SU-DHL-6 (cell line): ENCODE measurements around the gene PCDH12.

Source experiments
- H2AFZ ChIP-seq: fragments of 200-600 bp; sonication (generic); 2 replicates; pipeline ENCODE4 v1.6.1; 2014; ENCODE audit warnings: low read depth, mild to moderate bottlenecking, moderate library complexity, mixed read lengths, antibody characterized with exemption, low read length; ENCODE audit not compliant: severe bottlenecking
- H3F3A ChIP-seq: fragments of 200-600 bp; shearing (Covaris generic); 2 replicates; pipeline ENCODE4 v1.6.0; 2016; ENCODE audit warnings: antibody characterized with exemption, mild to moderate bottlenecking; ENCODE audit not compliant: insufficient read depth
- H3K27ac ChIP-seq: fragments of 200-600 bp; sonication (generic); 2 replicates; pipeline ENCODE4 v1.5.1; 2016; ENCODE audit warnings: low read depth, mild to moderate bottlenecking, low read length, moderate library complexity, mixed read lengths
- H3K27me3 ChIP-seq: fragments of 200-600 bp; sonication (generic), shearing (Covaris generic); 2 replicates; pipeline ENCODE4 v1.6.0; 2014; ENCODE audit warnings: mild to moderate bottlenecking, low read length
- H3K36me3 ChIP-seq: fragments of 200-600 bp; sonication (generic); 2 replicates; pipeline ENCODE4 v1.6.1; 2014; ENCODE audit warnings: mild to moderate bottlenecking, low read length, mixed read lengths
- H3K4me2 ChIP-seq: fragments of 300-600, 200-600 bp; shearing (Covaris generic), sonication (generic); 2 replicates; pipeline ENCODE4 v1.6.0; 2014; ENCODE audit warnings: low read length, low read depth, mild to moderate bottlenecking; ENCODE audit not compliant: poor library complexity, severe bottlenecking
- H3K4me3 ChIP-seq: fragments of 200-600 bp; sonication (generic); 2 replicates; pipeline ENCODE4 v1.5.1; 2014; ENCODE audit warnings: antibody characterized with exemption, low read length, mild to moderate bottlenecking, mixed read lengths; ENCODE audit not compliant: insufficient read depth, poor library complexity, severe bottlenecking
- H3K79me2 ChIP-seq: fragments of 200-600 bp; sonication (generic); 2 replicates; pipeline ENCODE4 v1.6.1; 2014; ENCODE audit warnings: mild to moderate bottlenecking, low read length, moderate library complexity; ENCODE audit not compliant: insufficient read depth
- H3K9ac ChIP-seq: fragments of 200-600 bp; sonication (generic); 2 replicates; pipeline ENCODE4 v1.7.0; 2014; ENCODE audit warnings: mild to moderate bottlenecking, low read length
- H3K9me2 ChIP-seq: fragments of 200-600 bp; sonication (generic); replicated peaks from 2 replicates; pipeline ENCODE4 v1.6.1; 2014; ENCODE audit warnings: low read length; ENCODE audit not compliant: insufficient read depth
- H3K9me3 ChIP-seq: fragments of 200-600 bp; sonication (generic); 2 replicates; pipeline ENCODE4 v1.6.1; 2014; ENCODE audit warnings: low read length, mixed read lengths; ENCODE audit not compliant: insufficient read depth
- H4K20me1 ChIP-seq: fragments of 200-600 bp; sonication (generic); 2 replicates; pipeline ENCODE4 v1.6.1; 2014; ENCODE audit warnings: low read depth, mild to moderate bottlenecking, antibody characterized with exemption, low read length, moderate library complexity, mixed read lengths
- EZH2phosphoT487 ChIP-seq: fragments of 200-600 bp; sonication (generic), shearing (Covaris generic); conservative IDR thresholded peaks from 2 replicates; pipeline ENCODE4 v1.6.1; 2018; ENCODE audit warnings: mild to moderate bottlenecking, antibody characterized with exemption, low read length, moderate library complexity, mixed read lengths
- TF ChIP-seq, protein P1 (sequence below): fragments of 200-600 bp; sonication (generic); IDR thresholded peaks from one replicate; pipeline ENCODE4 v1.5.1; 2017; ENCODE audit warnings: antibody characterized with exemption, mild to moderate bottlenecking, low read length, moderate library complexity; ENCODE audit not compliant: insufficient read depth, poor library complexity, severe bottlenecking

The PCDH12 gene

DNA sequence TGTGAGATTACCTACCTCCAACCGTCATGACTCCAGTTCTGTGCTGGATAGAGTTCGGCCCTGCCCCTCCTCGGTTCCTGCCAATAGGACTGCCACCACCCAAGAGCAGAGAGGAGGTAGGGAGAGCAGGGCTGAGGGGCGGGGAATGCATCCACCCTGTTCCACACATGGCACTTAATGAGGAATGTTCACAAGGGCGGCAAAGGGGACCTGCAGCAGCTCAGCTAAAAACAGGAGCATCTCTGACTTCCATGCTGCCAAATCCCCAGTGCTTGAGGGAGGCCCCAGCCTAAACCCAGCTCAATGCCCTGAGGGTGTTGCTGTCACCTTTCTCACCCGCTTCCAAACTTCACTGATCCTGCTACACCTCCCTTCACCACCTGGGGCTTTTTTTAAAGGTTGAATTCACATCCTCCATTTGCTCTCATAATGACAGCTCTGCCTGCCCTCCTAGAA, 42.1 kb downstream of the PCDH12 start:
- no peak overlapping the region for H2AFZ ChIP-seq

DNA sequence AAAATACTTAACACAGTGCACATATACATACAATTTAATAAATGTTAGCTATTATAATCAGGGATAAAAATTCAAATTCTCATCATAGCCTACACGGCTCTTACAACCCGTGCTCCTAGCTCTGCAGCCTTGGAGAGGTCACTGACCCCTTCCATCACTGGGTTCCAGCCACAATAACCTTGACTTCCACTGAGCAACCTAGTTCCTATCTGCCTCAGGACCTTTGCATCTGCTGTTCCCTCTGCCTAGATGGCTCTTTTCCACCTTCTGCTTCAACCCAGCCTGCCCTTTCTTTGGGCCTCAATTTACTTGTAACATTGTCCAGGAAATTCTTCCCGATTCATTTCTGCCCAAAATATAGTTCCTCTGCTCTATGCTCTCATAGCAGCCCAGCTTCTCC, 43.2 kb downstream of the PCDH12 start:
- Histone ChIP-seq H3K4me3 (no peak overlapping the region), H3K9me3 (no peaks in the 10 kb centered on the region), H2AFZ (no peak overlapping the region), H3K27ac (no peak overlapping the region), H3K4me2 (no peak overlapping the region), H3F3A (no peaks in the 10 kb centered on the region), H3K79me2 (no peaks in the 10 kb centered on the region), H4K20me1 (no peaks in the 10 kb centered on the region), H3K9me2 (no peaks in the 10 kb centered on the region), H3K27me3 (no peaks in the 10 kb centered on the region), H3K9ac (no peak overlapping the region), H3K36me3 (no peaks in the 10 kb centered on the region)
- TF ChIP-seq, protein P1, sequence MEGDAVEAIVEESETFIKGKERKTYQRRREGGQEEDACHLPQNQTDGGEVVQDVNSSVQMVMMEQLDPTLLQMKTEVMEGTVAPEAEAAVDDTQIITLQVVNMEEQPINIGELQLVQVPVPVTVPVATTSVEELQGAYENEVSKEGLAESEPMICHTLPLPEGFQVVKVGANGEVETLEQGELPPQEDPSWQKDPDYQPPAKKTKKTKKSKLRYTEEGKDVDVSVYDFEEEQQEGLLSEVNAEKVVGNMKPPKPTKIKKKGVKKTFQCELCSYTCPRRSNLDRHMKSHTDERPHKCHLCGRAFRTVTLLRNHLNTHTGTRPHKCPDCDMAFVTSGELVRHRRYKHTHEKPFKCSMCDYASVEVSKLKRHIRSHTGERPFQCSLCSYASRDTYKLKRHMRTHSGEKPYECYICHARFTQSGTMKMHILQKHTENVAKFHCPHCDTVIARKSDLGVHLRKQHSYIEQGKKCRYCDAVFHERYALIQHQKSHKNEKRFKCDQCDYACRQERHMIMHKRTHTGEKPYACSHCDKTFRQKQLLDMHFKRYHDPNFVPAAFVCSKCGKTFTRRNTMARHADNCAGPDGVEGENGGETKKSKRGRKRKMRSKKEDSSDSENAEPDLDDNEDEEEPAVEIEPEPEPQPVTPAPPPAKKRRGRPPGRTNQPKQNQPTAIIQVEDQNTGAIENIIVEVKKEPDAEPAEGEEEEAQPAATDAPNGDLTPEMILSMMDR = no peak
- no peak for TF ChIP-seq EZH2phosphoT487

More for the DNA sequence above, 42.1 kb downstream of the PCDH12 start:
- Histone ChIP-seq H4K20me1 (no peaks in the 10 kb centered on the region), H3K4me2 (no peak overlapping the region), H3K27me3 (no peaks in the 10 kb centered on the region), H3K36me3 (no peaks in the 10 kb centered on the region), H3K9ac (no peak overlapping the region), H3K9me2 (no peaks in the 10 kb centered on the region), H3K27ac (no peak overlapping the region), H3F3A (no peaks in the 10 kb centered on the region), H3K4me3 (no peak overlapping the region), H3K79me2 (no peaks in the 10 kb centered on the region), H3K9me3 (no peaks in the 10 kb centered on the region)
- TF ChIP-seq EZH2phosphoT487 = no peak
- TF ChIP-seq, protein P1 = no peak

DNA sequence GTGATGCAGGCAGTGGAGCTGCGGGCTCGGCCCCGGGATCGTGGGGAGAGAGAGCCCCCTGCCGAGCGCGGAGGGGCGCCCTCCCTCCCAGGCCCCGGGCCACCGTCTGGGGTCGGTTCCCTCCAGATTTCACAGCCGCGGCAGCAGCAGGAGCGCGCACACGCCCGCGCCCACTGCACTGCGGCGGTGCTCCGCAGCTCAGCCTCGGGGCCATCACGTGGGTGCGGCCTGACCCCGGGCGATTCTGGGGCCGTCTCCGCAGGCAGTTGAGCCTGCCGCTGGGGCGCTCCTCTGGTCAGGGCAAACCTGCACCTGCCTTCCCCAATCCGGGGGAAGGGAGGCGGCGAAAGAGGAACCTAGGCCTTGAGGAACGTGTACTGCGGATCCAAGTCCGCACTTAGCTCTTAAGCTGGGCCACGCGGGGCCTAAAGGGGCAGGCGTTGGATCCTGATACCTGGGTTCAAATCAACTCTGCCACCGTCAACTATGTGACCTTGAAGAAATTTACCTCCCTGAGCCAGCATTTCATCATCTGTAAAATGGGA, 43.7 kb downstream of the PCDH12 start:
- Histone ChIP-seq H3K36me3 (no peaks in the 10 kb centered on the region), H3K79me2 (no peaks in the 10 kb centered on the region), H3K9me3 (no peaks in the 10 kb centered on the region), H3K9me2 (no peaks in the 10 kb centered on the region), H3F3A (no peaks in the 10 kb centered on the region), H3K9ac (no peak overlapping the region), H2AFZ (peak overlapping the region; percentile 54), H3K4me3 (no peak overlapping the region), H3K27ac (no peak overlapping the region), H4K20me1 (no peaks in the 10 kb centered on the region), H3K27me3 (no peaks in the 10 kb centered on the region), H3K4me2 (peak overlapping the region; percentile 9)
- TF ChIP-seq EZH2phosphoT487 = no peak
- TF ChIP-seq, protein P1 = peak; percentile 9
